Effector memory CD4-positive, alpha-beta T cell (primary cell): ENCODE data around the gene CHMP4B.
A peak's percentile ranks its signal among the peaks of the same experiment; 100 is the strongest.

Experiments
- DNase-seq, 3 donors: peaks; one replicate each; pipeline ENCODE4 v3.0.0-alpha.2; 2020
- H3K27ac ChIP-seq: 2 replicates; pipeline ENCODE4 v1.7.0; 2013; ENCODE audit warnings: mild to moderate bottlenecking, low read length, moderate library complexity; ENCODE audit not compliant: insufficient read depth, poor library complexity, severe bottlenecking
- H3K27me3 ChIP-seq: replicated peaks from 2 replicates; pipeline ENCODE4 v1.7.0; 2013; ENCODE audit warnings: mild to moderate bottlenecking, low read length; ENCODE audit not compliant: insufficient read depth, control insufficient read depth, poor library complexity, severe bottlenecking
- H3K36me3 ChIP-seq: 2 replicates; pipeline ENCODE4 v1.7.0; 2013; ENCODE audit warnings: mild to moderate bottlenecking, low read length, moderate library complexity; ENCODE audit not compliant: control insufficient read depth, insufficient read depth
- H3K4me1 ChIP-seq: 2 replicates; pipeline ENCODE4 v1.7.0; 2013; ENCODE audit warnings: low read length, mild to moderate bottlenecking; ENCODE audit not compliant: control insufficient read depth, insufficient read depth, poor library complexity, severe bottlenecking
- H3K4me3 ChIP-seq: 2 replicates; pipeline ENCODE4 v1.7.0; 2013; ENCODE audit warnings: low read length, low read depth, mild to moderate bottlenecking; ENCODE audit not compliant: insufficient read depth, poor library complexity, severe bottlenecking
- H3K9me3 ChIP-seq: 2 replicates; pipeline ENCODE4 v1.7.0; 2013; ENCODE audit warnings: mild to moderate bottlenecking, low read length, moderate library complexity; ENCODE audit not compliant: control insufficient read depth

The CHMP4B gene

DNA sequence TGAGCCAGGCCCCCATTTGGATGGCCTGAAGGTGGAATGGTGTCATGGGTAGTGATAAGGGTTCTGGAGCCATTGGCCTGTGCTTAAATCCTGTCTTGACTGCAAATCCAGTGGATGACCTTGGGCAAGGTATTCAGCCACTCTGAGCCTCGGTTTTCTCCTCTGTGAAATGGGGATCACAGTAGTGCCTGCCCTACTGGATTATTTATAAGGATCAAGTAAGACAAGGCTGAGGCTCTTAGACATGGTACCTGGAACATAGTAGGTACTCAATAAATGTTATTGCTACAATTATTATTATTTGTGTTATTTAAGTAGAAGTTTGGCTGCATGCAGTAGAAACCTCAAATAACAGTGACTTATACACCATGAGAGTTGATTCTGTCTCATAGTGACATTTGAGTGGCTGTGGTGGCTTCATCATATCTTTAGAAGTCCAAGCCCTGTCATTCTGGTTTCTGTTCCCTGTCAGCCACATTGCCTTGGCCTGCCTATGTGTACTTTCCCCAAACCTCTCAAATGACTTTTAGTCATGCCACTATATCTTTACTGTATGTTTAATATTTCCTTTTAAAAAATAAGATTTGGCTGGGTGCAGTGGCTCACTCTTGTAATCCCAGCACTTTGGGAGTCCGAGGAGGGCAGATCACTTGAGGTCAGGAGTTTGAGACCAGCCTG, 37.6 kb upstream of the CHMP4B start:
- no peaks in the 10 kb centered on the region for H3K27me3 ChIP-seq
- no peak overlapping the region for H3K4me3 ChIP-seq
- no peak overlapping the region for H3K27ac ChIP-seq
- no peak for DNase-seq
- H3K36me3 ChIP-seq, result no peaks in the 10 kb centered on the region
- no peaks in the 10 kb centered on the region for H3K4me1 ChIP-seq
- H3K9me3 ChIP-seq, result no peaks in the 10 kb centered on the region

DNA sequence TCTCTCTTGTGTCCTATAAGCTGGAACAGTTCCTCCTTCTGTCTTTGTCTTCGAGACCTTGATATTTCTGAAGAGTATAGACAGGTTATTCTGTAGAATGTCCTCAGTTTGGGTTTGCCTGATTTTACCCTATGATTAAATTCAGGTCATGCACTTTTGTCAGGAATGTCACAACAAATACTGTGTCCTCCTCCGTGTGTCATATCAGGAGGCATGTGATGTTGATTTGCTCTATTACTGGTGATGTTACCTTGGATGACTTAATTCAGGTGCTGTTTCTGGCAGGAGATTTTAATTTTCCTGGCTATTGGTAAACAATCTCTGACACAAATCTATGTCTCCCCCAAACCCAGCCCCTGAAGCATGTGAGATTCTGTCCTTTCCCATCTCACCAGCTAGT, 33.3 kb upstream of the CHMP4B start:
- no peak for DNase-seq
- Histone ChIP-seq H3K9me3 (no peaks in the 10 kb centered on the region), H3K27ac (peak overlapping the region; percentile 4), H3K4me3 (no peak overlapping the region), H3K27me3 (no peaks in the 10 kb centered on the region), H3K4me1 (no peaks in the 10 kb centered on the region), H3K36me3 (no peaks in the 10 kb centered on the region)

DNA sequence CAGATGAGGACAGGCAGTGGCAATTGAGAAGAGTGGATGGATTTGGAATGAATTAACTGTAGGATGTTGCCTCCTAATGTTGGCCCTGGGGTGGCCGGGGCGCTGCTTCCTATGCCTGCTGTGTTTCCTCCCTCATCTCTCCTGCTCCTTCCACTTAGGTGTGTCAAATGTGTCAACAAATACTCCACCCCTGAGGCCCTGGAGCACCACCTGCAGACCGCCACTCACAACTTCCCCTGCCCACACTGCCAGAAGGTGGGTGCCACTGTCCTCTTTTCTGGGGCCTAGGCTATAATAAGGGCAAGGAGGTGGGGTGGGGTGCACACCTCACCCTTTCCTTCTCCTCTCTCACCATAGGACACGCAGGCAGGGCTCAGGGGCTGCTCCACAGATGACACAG, 30.0 kb upstream of the CHMP4B start:
- Histone ChIP-seq H3K4me1 (no peaks in the 10 kb centered on the region), H3K27me3 (no peaks in the 10 kb centered on the region)

DNA sequence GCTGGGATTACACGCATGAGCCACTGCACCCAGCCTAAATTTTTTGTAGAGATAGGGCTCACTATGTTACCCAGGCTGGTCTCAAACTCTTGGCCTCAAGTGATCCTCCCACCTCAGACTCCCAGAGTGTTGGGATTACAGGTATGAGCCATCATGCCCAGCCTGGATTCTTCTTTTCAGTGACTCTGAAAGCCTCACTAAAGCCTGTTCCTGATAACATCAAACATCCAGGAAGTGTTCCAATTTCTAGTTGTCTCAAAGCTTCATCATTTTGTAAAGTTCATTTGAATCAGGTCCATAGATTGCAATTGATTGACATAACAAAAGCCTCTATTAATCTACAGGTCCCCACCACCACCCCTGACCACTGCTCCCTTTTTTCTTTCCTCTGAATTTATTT, 29.2 kb upstream of the CHMP4B start:
- no peak for DNase-seq
- no peaks in the 10 kb centered on the region for H3K9me3 ChIP-seq
- H3K27ac ChIP-seq, result no peak overlapping the region
- H3K4me1 ChIP-seq, result no peaks in the 10 kb centered on the region
- no peaks in the 10 kb centered on the region for H3K27me3 ChIP-seq
- no peaks in the 10 kb centered on the region for H3K36me3 ChIP-seq
- no peak overlapping the region for H3K4me3 ChIP-seq

More for the DNA sequence above, 30.0 kb upstream of the CHMP4B start:
- no peaks in the 10 kb centered on the region for H3K9me3 ChIP-seq
- no peak overlapping the region for H3K4me3 ChIP-seq
- no peak for DNase-seq
- no peak overlapping the region for H3K27ac ChIP-seq
- no peaks in the 10 kb centered on the region for H3K36me3 ChIP-seq

GRCh38 chr20:33783256-33783655, 27.9 kb upstream of the CHMP4B start:
- DNase-seq, result no peak
- no peak overlapping the region for H3K27ac ChIP-seq
- no peak overlapping the region for H3K4me3 ChIP-seq
- no peaks in the 10 kb centered on the region for H3K36me3 ChIP-seq
- no peaks in the 10 kb centered on the region for H3K9me3 ChIP-seq
- no peaks in the 10 kb centered on the region for H3K27me3 ChIP-seq
- H3K4me1 ChIP-seq, result no peaks in the 10 kb centered on the region

DNA sequence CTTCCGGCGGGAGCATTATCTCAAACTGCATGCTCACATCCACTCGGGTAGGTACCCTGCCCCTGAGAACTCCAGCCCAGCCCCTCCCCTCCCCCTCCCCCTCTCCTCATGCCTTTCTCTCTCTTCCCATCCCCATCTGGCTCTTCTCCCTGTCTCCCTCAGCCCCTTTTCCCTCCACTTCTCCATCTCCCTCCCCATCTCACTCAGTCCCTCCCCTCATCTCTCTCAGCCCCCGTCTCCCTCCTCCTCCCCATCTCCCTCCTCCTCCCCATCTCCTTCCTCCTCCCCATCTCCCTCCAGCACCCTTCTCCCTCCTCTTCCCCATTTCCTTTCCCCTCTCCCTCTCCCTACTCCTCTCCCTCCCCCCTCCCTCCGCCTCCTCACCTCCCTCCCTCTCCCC, 27.3 kb upstream of the CHMP4B start:
- no peak overlapping the region for H3K27ac ChIP-seq
- no peak overlapping the region for H3K4me3 ChIP-seq
- H3K4me1 ChIP-seq, result no peaks in the 10 kb centered on the region
- no peaks in the 10 kb centered on the region for H3K36me3 ChIP-seq
- no peak for DNase-seq
- no peaks in the 10 kb centered on the region for H3K9me3 ChIP-seq
- no peaks in the 10 kb centered on the region for H3K27me3 ChIP-seq

GRCh38 chr20:33784225-33784624, 26.9 kb upstream of the CHMP4B start:
- Histone ChIP-seq H3K27me3 (no peaks in the 10 kb centered on the region), H3K4me3 (no peak overlapping the region), H3K4me1 (no peaks in the 10 kb centered on the region), H3K27ac (no peak overlapping the region), H3K9me3 (no peaks in the 10 kb centered on the region), H3K36me3 (no peaks in the 10 kb centered on the region)
- no peak for DNase-seq

DNA sequence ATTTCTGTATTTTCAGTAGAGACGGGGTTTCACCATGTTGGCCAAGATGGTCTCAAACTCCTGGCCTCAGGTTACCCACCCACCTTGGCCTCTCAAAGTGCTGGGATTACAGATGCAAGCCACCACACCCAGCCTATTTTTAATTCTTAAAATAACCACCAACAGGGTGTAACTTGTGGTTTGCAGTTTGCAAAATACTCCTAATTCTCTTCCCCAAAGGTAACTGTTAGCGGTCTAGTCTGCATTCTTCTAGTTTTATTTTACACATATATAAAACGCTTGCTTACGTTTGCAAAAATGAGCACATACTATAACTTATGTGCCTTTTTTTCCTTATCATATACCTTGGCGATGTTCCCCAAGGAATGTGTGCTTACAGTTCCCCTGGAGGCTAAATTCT, 25.6 kb upstream of the CHMP4B start:
- no peak overlapping the region for H3K4me3 ChIP-seq
- DNase-seq, result no peak
- no peaks in the 10 kb centered on the region for H3K4me1 ChIP-seq
- no peaks in the 10 kb centered on the region for H3K9me3 ChIP-seq
- no peaks in the 10 kb centered on the region for H3K36me3 ChIP-seq
- no peak overlapping the region for H3K27ac ChIP-seq
- no peaks in the 10 kb centered on the region for H3K27me3 ChIP-seq

- no peaks in the 10 kb centered on the region for H3K27me3 ChIP-seq
- H3K9me3 ChIP-seq, result no peaks in the 10 kb centered on the region
- H3K4me3 ChIP-seq, result no peak overlapping the region
- no peaks in the 10 kb centered on the region for H3K4me1 ChIP-seq
- no peak for DNase-seq
- H3K36me3 ChIP-seq, result peaks cover 2% of the 10 kb centered on the region
- no peak overlapping the region for H3K27ac ChIP-seq
Measured at GRCh38 chr20:33787253-33787891, 23.8 kb upstream of the CHMP4B start.

DNA sequence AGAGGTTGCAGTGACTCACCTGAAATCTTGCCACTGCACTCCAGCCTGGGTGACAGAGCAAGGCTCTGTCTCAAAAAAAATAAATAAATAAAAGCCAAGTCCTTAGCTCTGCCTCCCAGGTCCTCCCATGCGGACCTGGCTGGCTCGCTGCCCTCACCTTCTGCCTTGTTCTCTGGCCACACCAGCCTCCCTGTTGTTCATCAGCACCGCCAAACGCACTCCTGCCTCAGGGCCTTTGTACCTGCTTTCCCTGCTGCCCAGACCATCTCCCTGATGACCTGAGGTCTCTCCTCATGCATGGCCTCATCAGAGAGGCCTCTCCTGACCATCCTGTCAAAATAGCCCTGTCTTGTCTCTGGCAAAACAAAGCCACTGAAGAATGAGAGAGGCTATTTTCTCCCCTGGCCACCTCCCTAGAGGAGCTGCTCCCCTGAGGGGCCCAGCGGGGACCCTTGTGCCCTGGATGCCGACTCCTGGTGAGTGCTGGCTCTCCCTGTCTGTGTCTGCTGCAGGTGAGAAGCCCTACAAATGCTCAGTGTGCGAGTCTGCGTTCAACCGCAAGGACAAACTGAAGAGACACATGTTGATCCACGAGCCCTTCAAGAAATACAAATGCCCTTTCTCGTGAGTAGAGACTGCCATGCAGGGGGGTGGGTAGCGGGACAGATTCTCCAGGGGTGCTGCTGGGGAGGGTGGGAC, 22.6 kb upstream of the CHMP4B start:
- Histone ChIP-seq H3K4me1 (no peaks in the 10 kb centered on the region), H3K27ac (no peak overlapping the region), H3K9me3 (no peaks in the 10 kb centered on the region), H3K27me3 (no peaks in the 10 kb centered on the region), H3K4me3 (no peak overlapping the region), H3K36me3 (peaks cover 2% of the 10 kb centered on the region)
- DNase-seq, result no peak
